NCI-H82 treated with DMSO at 0.1 percent for 48 hours (cell line): ENCODE measurements around the gene PFKL.

Experiments
- DNase-seq: peaks from one replicate; lab custom pipeline; 2025; ENCODE audit not compliant: unreplicated experiment; lab: John Stamatoyannopoulos, UW

The PFKL gene

DNA sequence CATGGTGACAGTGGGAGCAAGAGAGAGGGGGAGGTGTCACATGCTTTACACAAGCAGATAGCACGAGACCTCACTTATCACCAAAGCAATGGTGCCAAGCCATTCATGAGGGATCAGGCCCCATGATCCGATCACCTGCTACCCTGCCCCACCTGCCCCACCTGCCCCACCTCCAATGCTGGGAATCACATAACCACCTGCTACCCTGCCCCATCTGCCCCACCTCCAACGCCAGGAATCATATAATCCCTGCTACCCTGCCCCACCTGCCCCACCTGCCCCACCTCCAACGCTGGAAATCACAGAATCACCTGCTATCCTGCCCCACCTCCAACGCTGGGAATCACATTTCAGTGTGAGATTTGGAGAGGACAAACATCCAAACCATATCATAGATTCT is 24.8 kb upstream of the PFKL start:
- DNase-seq = no peak

DNA sequence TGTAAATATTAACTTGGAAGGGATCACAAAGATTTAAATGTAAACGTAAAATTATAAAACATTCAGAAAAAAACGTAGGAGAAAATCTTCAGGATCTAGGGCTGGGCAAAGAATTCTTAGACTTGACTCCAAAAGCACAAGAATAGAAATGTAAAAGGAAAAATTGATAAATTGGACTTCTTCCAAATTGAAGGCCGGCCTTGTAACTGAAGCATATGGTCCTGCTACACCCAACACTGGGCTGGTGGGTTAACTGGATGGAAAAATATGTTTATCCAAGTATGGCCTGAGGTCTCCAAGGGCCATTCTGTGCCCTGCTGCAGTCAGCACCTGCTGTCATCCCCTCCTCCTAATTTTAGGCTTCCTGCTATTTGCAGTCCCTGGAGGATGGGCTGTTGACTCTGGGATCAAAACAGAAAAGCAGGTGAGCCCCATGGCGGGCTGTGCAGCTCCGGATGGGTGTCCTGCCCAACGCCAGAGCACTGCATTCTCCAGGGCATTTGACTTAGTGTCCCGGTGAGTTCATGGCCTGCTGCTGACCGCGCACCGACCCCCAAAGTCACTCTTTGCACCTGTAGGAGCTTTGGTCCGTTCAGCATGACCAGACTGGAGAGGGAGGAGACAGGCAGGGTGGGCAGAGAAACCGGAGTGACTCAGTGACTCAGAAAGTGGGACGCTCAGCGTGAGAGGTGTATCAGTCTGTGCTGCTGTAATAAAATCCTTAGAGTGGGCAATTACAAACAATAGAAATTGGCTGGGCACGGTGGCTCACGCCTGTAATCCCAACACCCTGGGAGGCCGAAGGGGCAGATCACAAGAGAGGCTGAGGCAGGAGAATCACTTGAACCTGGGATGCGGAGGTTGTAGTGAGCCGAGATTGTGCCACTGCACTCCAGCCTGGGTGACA is 20.2 kb upstream of the PFKL start:
- no peak for DNase-seq

GRCh38 chr21:44281801-44282200 is 18.1 kb upstream of the PFKL start:
- DNase-seq = no peak

GRCh38 chr21:44282370-44282769 is 17.5 kb upstream of the PFKL start:
- no peak for DNase-seq

GRCh38 chr21:44283211-44283785 is 16.6 kb upstream of the PFKL start:
- peak; percentile 63 for DNase-seq

GRCh38 chr21:44283948-44284347 is 15.9 kb upstream of the PFKL start:
- no peak for DNase-seq

GRCh38 chr21:44285138-44285992 is 14.5 kb upstream of the PFKL start, which contains the start of gene AIRE:
AIRE (plus strand) TSS chr21:44285876; CDS start chr21:44286007, 131 bp downstream.
- no peak for DNase-seq

DNA sequence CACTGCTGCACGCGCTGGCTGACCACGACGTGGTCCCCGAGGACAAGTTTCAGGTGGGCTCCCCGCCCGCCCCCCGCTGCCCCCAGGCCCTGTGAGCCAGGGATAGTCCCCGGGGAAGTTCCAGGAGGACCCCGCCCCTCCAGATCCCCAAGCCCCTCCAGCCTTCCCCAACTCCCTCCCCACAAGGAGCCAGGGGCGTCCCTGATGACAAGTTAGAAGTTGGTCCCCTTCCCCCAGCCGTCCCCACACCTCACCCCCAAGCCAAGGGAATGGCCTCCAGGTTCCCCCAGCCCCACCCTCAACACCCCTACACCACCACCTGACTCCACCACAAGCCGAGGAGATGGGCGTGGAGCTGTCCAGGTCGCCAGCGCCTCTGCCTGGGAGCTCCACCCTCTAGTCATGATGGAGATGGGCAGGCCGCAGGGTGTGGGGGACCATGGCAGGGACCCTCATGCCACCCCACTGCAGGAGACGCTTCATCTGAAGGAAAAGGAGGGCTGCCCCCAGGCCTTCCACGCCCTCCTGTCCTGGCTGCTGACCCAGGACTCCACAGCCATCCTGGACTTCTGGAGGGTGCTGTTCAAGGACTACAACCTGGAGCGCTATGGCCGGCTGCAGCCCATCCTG is 13.7 kb upstream of the PFKL start:
- DNase-seq = no peak

DNA sequence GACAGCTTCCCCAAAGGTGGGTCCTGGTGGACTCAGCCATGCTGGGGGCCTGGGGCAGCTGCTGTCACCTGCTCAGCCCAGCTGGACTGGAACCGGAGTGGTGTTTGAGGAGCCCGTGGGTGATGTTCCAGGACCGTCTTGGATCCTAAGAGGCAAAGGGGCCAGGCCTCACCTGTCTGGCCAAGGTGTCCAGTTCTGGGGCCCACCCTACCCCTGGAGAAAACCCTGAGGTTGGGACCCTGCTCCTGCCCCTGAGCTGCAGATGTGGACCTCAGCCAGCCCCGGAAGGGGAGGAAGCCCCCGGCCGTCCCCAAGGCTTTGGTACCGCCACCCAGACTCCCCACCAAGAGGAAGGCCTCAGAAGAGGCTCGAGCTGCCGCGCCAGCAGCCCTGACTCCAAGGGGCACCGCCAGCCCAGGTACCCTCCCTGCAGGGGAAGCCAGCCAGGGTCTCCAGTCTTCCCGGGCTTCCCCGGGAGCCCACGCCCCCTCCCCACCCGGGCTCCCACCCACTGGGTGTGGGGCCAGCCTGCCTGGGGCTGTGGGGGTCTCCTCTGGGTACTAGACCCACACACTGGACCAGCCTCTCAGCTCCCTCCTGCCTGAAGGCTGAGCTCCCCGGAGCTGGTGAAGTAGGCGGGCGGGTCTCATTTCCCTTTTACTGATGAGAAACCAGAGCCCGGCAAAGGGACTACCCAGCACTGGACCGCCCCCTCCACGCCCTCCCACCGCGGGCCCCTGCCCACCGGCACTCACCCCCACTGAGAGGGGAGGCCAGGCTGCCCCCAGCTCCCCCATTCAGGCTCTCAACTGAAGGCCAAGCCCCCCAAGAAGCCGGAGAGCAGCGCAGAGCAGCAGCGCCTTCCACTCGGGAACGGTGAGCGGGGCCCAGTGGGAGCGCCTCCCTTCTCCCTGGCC is 12.9 kb upstream of the PFKL start:
- DNase-seq = no peak

DNA sequence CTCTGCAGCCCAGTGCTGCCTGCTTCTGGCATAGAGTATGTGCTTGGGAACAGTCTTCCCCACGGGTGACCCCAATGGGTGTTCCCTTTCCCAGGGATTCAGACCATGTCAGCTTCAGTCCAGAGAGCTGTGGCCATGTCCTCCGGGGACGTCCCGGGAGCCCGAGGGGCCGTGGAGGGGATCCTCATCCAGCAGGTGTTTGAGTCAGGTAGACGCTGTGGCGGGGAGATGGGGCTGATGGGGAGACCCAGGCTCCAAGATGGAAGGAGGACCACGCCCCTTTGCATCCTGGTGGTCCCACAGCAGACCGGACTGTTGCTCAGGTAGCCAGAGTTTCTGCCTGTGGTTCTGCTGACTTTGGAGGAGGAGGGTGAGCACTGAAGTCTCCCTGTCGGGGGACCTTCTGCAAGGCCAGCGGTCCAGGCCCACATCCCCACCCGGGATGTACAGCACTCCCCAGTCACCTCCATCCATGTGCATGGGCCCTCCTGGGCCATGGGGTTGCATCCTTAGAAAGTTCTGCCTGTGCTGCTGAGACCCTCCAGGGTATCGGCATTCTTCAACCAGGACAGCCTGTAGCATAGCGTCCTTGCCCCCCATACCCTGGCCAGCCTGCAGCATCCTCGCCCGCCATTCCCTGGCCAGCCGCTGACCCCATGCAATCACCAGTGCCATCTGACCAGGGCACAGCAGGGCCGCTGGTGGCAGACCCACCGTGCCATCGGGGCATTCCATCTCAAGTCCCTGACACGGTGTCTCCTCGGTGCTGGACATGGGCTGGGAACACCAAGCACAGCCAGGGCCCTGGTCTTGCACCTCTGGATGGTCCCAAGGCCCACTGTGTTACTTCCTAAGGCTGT is 11.4 kb upstream of the PFKL start:
- DNase-seq = no peak

GRCh38 chr21:44289381-44290010 is 10.4 kb upstream of the PFKL start:
- DNase-seq = no peak

DNA sequence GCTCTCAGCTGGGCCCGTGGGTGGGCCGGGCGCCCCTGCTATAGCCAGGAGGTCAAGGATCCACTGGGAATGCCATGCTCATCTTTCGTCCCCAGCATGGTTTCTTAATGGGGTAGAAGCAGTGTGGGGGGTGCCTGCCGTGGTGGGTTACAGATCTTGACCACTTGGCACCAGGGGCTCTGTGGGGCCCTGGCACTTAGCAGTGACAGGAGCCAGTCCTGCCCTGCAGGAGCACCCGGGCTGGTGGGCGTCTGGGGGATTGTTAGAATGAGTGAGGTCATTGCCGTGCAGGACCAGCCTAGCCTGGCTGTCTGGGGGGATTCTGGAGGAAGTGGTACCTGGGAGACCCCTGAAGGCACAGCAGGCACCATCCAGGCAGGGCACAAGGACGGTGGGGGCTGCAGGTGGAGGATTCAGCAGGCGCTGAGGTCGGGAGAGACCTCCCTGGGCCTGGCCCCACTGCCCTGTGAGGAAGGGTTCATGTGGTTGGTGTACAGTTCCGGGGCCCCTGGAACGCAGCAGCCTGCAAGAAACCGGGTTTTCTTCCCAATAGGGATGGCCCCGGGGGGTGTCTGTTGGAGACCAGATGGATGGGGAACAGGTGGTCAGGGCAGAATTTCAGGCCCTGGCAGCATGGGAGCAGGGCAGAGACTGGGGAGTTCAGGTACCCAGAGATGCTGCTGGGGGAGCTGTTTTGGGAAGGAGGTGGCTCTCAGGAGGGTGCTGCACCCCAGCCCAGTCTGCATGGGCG is 9.4 kb upstream of the PFKL start:
- no peak for DNase-seq

DNA sequence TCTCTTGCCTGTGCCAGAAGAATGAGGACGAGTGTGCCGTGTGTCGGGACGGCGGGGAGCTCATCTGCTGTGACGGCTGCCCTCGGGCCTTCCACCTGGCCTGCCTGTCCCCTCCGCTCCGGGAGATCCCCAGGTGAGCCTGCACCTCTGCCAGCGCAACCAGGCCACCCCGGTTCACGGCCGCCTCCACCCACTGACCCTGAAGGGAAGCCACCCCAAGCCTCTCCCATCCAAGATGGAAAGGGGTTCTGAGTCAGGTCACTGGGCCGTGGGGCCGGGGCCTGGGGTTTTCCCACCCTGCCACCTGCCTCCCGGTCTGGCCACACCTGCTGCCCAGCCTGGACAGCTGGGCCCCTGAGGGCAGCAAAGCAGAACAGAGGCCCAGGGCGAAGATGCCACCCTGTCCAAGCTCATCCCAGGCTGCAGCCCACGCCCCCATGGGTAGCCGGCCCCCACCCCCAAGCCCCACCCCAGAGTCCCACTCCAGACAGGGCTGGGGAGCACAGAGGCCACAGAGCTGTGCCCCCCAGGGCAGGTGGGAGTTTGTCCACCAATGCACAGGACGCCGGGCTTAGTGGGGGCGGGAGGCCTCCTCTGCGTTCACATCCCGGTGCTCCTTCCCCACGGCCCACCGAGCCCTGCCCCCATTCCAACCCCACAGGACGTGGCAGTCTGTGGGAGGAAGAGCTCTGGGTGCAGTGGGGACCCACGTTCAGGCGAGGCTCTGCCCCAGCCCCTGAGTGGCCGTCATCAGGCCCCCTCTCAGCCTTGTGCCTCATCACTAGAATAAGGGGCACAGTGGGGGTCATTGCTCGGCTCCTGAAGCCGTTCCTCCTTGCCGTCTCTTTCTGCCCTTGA is 8.5 kb upstream of the PFKL start:
- no peak for DNase-seq

DNA sequence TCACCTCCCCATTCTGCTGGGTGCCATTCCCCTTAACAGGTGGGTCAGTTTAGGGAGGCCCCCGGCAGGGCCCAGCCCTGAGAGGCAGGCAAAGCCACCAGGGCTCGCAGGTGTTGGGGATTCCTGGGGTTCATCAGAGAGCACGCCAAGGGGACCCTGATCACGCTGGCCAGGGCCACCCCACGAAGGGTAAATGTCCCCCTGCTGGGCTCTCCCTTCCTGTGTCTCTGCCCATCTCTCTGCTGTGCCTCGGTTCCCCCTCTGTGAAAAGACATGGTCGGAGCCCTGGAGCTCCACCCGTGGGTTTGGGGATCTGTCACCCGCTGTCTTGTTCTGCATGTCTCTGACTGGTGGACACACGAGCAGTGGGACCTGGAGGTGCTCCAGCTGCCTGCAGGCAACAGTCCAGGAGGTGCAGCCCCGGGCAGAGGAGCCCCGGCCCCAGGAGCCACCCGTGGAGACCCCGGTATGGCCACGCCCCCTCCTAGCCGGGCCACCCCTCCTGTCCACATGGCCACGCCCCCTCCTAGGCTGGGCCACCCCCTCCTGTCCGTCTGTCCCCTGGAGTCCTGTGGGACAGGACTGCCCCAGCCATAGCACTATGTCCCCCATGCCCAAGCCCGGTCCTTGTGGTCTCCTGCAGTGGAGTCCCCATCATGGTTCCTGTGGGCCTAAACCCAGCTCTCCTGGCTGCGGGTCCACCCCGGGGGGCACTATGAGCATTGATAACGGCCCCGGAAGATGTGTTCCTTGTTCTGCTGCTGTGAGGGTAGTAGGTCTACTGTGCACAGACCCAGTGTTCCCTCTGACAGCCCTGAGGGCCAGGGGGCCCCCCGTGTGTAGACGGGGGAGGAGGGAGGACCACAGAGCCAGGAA is 7.7 kb upstream of the PFKL start:
- no peak for DNase-seq

- DNase-seq = no peak
These were observed 7.0 kb upstream of the PFKL start for GRCh38 chr21:44292812-44293195.

- DNase-seq = no peak
These were observed 6.2 kb upstream of the PFKL start for GRCh38 chr21:44293551-44294231.
